ENCODE measurements around the gene WDR45B.
"Not testable (repeated sequence)": the region's sequence is repeated elsewhere in the genome, so short reads cannot be mapped to it uniquely, and the experiment has no call there.

The WDR45B gene

GRCh38 chr17:82656266-82656665 is 8.0 kb upstream of the WDR45B start:
- no peak for TF ChIP-seq POLR2A (IDR thresholded peaks at IDR 0.05; ENCODE audit: low read depth, low read length)
- FAIRE-seq, result no peak
- no peak for DNase-seq (ENCODE audit: insufficient read length, low spot score)

DNA sequence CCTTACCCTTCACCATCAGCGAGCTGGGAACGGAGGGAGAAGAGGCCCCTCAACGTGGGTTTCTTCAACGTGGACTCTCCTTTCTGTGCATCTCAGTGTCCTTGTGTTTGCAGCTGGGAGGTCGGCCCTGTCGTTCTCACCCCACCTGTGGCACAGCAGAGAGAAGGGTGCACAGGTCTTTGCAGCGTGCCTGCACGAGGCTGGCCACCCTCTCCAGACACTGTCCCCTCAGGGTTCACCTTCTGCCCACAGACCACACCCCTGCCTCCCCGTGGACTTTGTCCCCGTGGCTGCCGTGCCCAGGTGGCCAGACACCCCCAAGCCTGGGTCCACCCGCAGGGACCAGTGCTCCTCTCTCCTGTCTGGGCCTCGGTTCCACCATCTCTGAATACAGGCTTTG is 7.3 kb upstream of the WDR45B start:
- TF ChIP-seq POLR2A (IDR thresholded peaks at IDR 0.05; ENCODE audit: low read depth, low read length), result no peak
- DNase-seq (ENCODE audit: insufficient read length, low spot score), result no peak
- FAIRE-seq, result no peak

GRCh38 chr17:82655038-82655479 is 6.8 kb upstream of the WDR45B start:
- no peak for DNase-seq (ENCODE audit: insufficient read length, low spot score)
- no peak for TF ChIP-seq POLR2A (IDR thresholded peaks at IDR 0.05; ENCODE audit: low read depth, low read length)

GRCh38 chr17:82654611-82655010 is 6.4 kb upstream of the WDR45B start:
- FAIRE-seq; DNase-seq (ENCODE audit: insufficient read length, low spot score): not testable (repeated sequence)

More at GRCh38 chr17:82655038-82655479, 6.8 kb upstream of the WDR45B start:
- FAIRE-seq, result no peak

- TF ChIP-seq POLR2A (IDR thresholded peaks at IDR 0.05; ENCODE audit: low read depth, low read length), result no peak
- DNase-seq (ENCODE audit: insufficient read length, low spot score), result no peak
- FAIRE-seq, result no peak
Measured at GRCh38 chr17:82653651-82654528, 5.6 kb upstream of the WDR45B start.

DNA sequence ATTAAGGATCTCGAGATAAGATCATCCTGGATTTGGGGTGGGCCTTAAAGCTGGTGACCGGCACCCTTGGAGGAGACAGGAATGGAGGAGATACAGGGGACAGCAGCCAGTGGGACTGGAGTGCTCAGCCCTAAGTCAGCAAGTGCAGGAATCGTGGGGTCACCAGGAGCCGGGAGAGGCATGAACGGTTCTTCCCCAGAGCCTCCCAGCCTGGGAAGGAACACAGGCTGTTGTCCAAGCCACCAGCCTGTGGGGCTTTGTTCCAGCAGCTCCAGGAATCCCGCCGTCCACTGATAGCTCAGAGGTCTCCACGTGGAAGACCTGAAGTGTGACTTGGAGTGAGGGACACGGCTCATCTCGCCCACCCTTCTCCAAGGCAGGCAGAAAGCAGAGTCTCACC is 2.5 kb upstream of the WDR45B start:
- no peak for FAIRE-seq
- TF ChIP-seq POLR2A (IDR thresholded peaks at IDR 0.05; ENCODE audit: low read depth, low read length), result no peak

GRCh38 chr17:82649501-82650261 is 1.4 kb upstream of the WDR45B start:
- FAIRE-seq, result no peak
- TF ChIP-seq POLR2A (IDR thresholded peaks at IDR 0.05; ENCODE audit: low read depth, low read length), result no peak
- DNase-seq (ENCODE audit: insufficient read length, low spot score), result no peak

More for the DNA sequence above, 2.5 kb upstream of the WDR45B start:
- DNase-seq (ENCODE audit: insufficient read length, low spot score), result no peak

DNA sequence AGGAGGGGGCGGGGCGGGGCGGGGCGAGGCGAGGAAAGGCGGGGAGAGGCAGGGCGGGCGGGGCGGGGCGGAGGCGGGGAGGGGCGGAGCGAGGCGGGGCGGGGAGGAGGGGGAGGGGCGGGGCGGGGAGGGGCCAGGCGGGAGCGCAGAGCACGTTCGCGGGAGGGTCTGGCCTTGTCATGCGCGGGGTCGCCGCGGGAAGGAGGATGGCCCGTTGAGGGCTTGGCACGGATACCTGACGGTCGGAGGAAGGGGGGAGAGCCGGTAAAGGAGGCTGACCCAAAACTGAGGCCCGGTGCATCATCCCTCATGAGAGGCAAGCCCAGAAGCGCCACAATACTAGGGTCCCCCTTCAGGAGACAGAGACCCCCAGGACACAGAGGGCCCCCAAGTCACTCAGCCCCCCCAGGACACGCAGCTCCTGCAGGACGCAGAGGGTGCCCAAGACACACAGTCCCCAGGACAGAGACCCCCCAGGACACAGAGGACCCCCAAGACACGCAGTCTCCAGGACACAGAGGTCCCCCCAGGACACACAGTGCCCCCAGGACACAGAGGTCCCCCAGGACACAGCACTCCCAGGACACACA is 593 bp upstream of the WDR45B start:
- FAIRE-seq (no peak), DNase-seq (ENCODE audit: insufficient read length, low spot score) (peak; percentile 38)
- no peak for TF ChIP-seq POLR2A (IDR thresholded peaks at IDR 0.05; ENCODE audit: low read depth, low read length)

DNA sequence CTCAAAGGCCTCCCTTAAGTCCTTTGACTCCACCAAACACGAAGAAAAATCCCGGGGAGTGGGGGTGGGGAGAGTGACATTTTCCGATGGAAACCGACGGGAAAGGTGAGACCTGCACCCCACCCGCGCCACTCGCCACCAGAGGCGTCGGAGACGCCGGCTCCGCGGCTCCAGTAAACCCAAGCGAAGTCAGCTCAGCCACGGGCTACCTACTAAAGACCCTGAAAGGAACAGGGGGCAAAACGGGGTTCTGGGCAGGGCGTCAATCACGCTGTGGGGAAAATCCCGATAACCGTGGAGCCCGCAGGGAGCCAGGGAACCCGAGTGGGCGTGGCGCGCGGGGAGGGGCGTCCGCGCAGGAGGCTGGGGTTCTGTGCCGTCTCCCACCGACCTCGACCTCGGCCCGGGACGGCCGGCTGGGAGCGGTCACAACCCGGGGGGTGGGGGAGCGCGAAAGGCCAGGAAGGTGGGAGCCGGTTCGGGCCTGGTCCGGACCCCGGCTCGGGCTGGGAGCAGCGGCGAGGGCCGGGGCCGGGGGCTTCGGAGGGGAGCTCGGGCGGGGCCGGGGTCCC is 565 bp downstream of the WDR45B start:
- DNase-seq (ENCODE audit: insufficient read length, low spot score) (peak; percentile 53), FAIRE-seq (no peak)
- 0 out of 2 replicates have a peak, but pooled peaks have one; percentile 12 for TF ChIP-seq POLR2A (IDR thresholded peaks at IDR 0.05; ENCODE audit: low read depth, low read length)

DNA sequence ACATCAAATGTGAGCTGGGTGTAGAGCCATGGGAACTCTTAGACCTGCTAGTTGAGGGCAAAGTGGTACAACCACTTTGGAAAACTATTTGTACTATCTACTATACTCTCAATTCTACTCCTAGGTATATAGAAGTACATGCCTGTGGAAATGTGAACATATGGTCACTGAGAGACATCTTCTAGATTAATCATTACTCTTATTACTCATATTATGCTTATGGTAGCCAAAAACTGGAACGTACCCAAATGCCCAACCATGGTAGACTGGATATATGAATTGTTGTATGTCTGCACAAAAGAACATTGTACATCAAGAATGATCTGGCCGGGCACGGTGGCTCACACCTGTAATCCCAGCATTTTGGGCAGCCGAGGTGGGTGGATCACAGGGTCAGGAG is 2.7 kb downstream of the WDR45B start:
- FAIRE-seq, result no peak
- TF ChIP-seq POLR2A (IDR thresholded peaks at IDR 0.05; ENCODE audit: low read depth, low read length), result no peak
- DNase-seq (ENCODE audit: insufficient read length, low spot score), result no peak

GRCh38 chr17:82644148-82644547 is 4.1 kb downstream of the WDR45B start:
- no peak for TF ChIP-seq POLR2A (IDR thresholded peaks at IDR 0.05; ENCODE audit: low read depth, low read length)
- DNase-seq (ENCODE audit: insufficient read length, low spot score), result no peak
- FAIRE-seq, result no peak

DNA sequence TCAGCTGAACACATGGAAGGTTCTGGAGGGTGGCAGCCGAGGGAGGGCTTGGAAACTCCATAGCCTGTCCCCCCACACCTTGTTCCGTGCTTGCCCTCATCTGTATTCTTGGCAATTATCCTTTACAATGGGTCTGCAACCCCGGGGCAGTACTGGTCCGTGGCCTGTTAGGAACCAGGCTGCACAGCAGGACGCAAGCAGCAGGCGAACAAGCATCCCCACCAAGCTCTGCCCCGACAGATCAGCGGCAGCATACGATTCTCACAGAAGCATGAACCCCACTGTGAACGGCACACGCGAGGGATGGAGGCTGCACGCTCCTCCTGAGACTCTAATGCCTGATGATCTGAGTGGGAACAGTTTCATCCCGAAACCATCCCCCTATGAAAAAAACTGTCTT is 6.2 kb downstream of the WDR45B start:
- FAIRE-seq, result no peak
- no peak for TF ChIP-seq POLR2A (IDR thresholded peaks at IDR 0.05; ENCODE audit: low read depth, low read length)

GRCh38 chr17:82640036-82640435 is 8.2 kb downstream of the WDR45B start:
- no peak for DNase-seq (ENCODE audit: insufficient read length, low spot score)
- FAIRE-seq, result no peak
- no peak for TF ChIP-seq POLR2A (IDR thresholded peaks at IDR 0.05; ENCODE audit: low read depth, low read length)

More for the DNA sequence above, 6.2 kb downstream of the WDR45B start:
- DNase-seq (ENCODE audit: insufficient read length, low spot score), result no peak

DNA sequence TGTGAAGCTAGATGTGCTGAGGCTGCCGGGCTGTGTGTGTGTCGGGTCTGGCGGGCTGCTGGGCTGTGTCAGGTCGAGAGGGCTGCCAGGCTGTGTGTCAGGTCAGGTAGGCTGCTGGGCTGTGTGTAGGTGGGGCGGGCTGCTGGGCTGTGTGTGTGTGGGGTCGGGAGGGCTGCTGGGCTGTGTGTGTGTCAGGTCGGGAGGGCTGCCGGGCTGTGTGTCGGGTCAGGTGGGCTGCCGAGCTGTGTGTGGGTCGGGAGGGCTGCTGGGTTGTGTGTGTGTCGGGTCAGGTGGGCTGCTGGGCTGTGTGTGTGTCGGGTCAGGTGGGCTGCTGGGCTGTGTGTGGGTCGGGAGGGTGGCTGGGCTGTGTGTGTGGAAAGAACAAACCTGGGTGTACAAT is 8.6 kb downstream of the WDR45B start:
- FAIRE-seq (no peak), DNase-seq (ENCODE audit: insufficient read length, low spot score) (no peak)
- TF ChIP-seq POLR2A (IDR thresholded peaks at IDR 0.05; ENCODE audit: low read depth, low read length), result no peak
